Esophagus squamous epithelium (tissue), 4 donors: ENCODE results near the gene PDSS1.
"Not testable (repeated sequence)": the region's sequence is repeated elsewhere in the genome, so short reads cannot be mapped to it uniquely, and the experiment has no call there.

Experiments
- POLR2A ChIP-seq, 4 donors: fragments of 450-650 bp; IDR thresholded peaks; one replicate each; pipeline ENCODE4 v1.6.1; 2017; ENCODE audit warnings: antibody characterized with exemption in 4 of 4, mild to moderate bottlenecking in 4 of 4, moderate library complexity in 3 of 4
- TF ChIP-seq, protein P1 (sequence below), 6 experiments: fragments of 450-650 bp in 4 of 6; fragments of 200-600 bp in 2 of 6; sonication (generic) in 2 of 6; IDR thresholded peaks; one replicate each; pipeline ENCODE4 v1.5.1; 2016 to 2019; ENCODE audit warnings: antibody characterized with exemption in 6 of 6, mild to moderate bottlenecking in 4 of 6, moderate library complexity in 4 of 6

DNA sequence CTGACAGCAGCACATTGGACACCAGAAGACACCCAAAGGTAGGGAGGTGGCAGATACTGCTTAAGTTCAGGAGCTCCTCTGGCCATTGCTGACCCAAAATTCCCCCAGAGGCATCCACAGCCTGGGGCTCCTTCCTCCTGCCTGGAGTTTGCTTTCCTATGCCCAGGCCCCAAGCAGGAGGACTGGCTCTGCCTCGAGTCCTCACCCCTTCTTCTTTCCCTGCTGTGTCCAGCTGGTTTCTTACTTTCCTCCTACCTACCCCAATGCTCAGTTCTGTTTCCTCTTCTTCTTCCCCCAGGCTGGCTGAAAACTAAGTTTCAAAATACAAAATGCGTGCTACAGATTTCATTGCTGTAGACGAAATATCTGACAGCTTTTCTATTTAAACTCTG, 49.3 kb upstream of the PDSS1 start:
- not testable (repeated sequence) for TF ChIP-seq POLR2A (IDR thresholded peaks at IDR 0.05)
- TF ChIP-seq, protein P1, sequence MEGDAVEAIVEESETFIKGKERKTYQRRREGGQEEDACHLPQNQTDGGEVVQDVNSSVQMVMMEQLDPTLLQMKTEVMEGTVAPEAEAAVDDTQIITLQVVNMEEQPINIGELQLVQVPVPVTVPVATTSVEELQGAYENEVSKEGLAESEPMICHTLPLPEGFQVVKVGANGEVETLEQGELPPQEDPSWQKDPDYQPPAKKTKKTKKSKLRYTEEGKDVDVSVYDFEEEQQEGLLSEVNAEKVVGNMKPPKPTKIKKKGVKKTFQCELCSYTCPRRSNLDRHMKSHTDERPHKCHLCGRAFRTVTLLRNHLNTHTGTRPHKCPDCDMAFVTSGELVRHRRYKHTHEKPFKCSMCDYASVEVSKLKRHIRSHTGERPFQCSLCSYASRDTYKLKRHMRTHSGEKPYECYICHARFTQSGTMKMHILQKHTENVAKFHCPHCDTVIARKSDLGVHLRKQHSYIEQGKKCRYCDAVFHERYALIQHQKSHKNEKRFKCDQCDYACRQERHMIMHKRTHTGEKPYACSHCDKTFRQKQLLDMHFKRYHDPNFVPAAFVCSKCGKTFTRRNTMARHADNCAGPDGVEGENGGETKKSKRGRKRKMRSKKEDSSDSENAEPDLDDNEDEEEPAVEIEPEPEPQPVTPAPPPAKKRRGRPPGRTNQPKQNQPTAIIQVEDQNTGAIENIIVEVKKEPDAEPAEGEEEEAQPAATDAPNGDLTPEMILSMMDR (IDR thresholded peaks at IDR 0.05): not testable (repeated sequence)
